Cardiac septum (tissue), 1 donor: ENCODE data around the gene CELF6. TPM values are rescaled to one million over a fixed set of nuclear protein-coding genes. Genes with fewer than 3 reads are reported as not detected.

ENCODE experiments used
- total RNA-seq: library from RNA; stranded (reverse); fragmentation: NEBNext Ultra II Directional; extraction: Animal tissue kit (Norgen Biotek cat#: 25700); gene quantifications from one replicate; pipeline ENCODE4 v1.2.1, GENCODE V29; 2021
- donor health status: DM: no; HTN: no; CAD: no.

The CELF6 gene
- total RNA-seq, 1 donor from 2014 or later = 0.70 TPM

Other genes with a start within 250 kb of the CELF6 start
- gene MYO9A, start 202.0 kb downstream of the CELF6 start, total RNA-seq = 31.4 TPM
- gene SENP8, start 201.8 kb downstream of the CELF6 start, total RNA-seq = 4.2 TPM
- gene GRAMD2A, start 122.4 kb downstream of the CELF6 start, total RNA-seq = not detected
- gene PKM, start 89.0 kb downstream of the CELF6 start, total RNA-seq = 984 TPM
- 34.6 TPM for gene PARP6, start 47.6 kb downstream of the CELF6 start, total RNA-seq
- 77.9 TPM for gene HEXA, start 55.9 kb upstream of the CELF6 start, total RNA-seq
- not detected for gene TMEM202, start 78.1 kb upstream of the CELF6 start, total RNA-seq
- gene ARIH1, start 154.2 kb upstream of the CELF6 start, total RNA-seq = 182 TPM